Stomach (tissue), 9 donors: ENCODE results near the gene KCNQ1. TPM values are rescaled to one million over a fixed set of nuclear protein-coding genes. Genes with fewer than 3 reads are reported as not detected.
A peak's percentile ranks its signal among the peaks of the same experiment; 100 is the strongest.

Experiments
- DNase-seq, 2 donors: peaks; one replicate each; pipeline versions ENCODE4 v3.0.0 to v3.0.0-alpha.2; 2013 to 2019
- H3K27ac ChIP-seq, 5 donors: fragments of 200-600 bp in 4 of 5; sonication (generic) in 4 of 5; one replicate each; pipeline ENCODE4 v1.5.1; 2013 to 2019; ENCODE audit warnings: mild to moderate bottlenecking in 1 of 5, moderate library complexity in 1 of 5
- H3K27me3 ChIP-seq, 3 donors: fragments of 200-600 bp; sonication (generic); one replicate each; pipeline ENCODE4 v1.5.1; 2017 to 2019; ENCODE audit warnings: mixed run types in 1 of 3
- H3K36me3 ChIP-seq, 4 donors: fragments of 200-600 bp; sonication (generic); 1 replicate in 3 of 4; 2 replicates in 1 of 4; pipeline ENCODE4 v1.5.1; 2016 to 2019
- H3K4me1 ChIP-seq, 4 donors: fragments of 200-600 bp; sonication (generic); one replicate each; pipeline ENCODE4 v1.5.1; 2016 to 2019
- H3K4me3 ChIP-seq, 4 donors: fragments of 200-600 bp; sonication (generic) in 3 of 4; one replicate each; pipeline ENCODE4 v1.5.1; 2016 to 2019; ENCODE audit warnings: mild to moderate bottlenecking in 1 of 4
- H3K9me3 ChIP-seq, 4 donors: fragments of 200-600 bp; sonication (generic); one replicate each; pipeline ENCODE4 v1.5.1; 2016 to 2019
- CTCF ChIP-seq, 7 experiments: fragments of 450-650 bp in 4 of 7; fragments of 200-600 bp in 3 of 7; sonication (generic) in 3 of 7; IDR thresholded peaks; one replicate each; pipeline ENCODE4 v1.5.1; 2016 to 2019; ENCODE audit warnings: antibody characterized with exemption in 7 of 7, control low read depth in 2 of 7, mild to moderate bottlenecking in 1 of 7
- EP300 ChIP-seq: sonication (generic); formaldehyde crosslinking; IDR thresholded peaks from one replicate; pipeline ENCODE4 v1.6.1; 2017; ENCODE audit warnings: antibody characterized with exemption
- POLR2A ChIP-seq, 4 donors: fragments of 450-650 bp; IDR thresholded peaks; one replicate each; pipeline ENCODE4 v1.6.1; 2016; ENCODE audit warnings: antibody characterized with exemption in 4 of 4, control low read depth in 2 of 4, mild to moderate bottlenecking in 1 of 4, moderate library complexity in 1 of 4
- POLR2AphosphoS5 ChIP-seq, 3 donors: sonication (generic); formaldehyde crosslinking; IDR thresholded peaks; one replicate each; pipeline ENCODE4 v1.6.1; 2016; ENCODE audit warnings: antibody characterized with exemption in 3 of 3
- WGBS, 5 donors: extraction: QIAGEN DNeasy Blood & Tissue Kit in 3 of 5; methylation state at CpG; one replicate each; pipeline versions ENCODE4 v1.1.5 to v1.1.7; 2013 to 2018; 5-methylcytosine and 5-hydroxymethylcytosine counted together
- intact Hi-C: fragments of 100-400 bp; cut with DNase I; formaldehyde crosslinking; loops from one replicate; pipeline ENCODE4 v1.15.1; 2023; ENCODE audit warnings: low total_unique reads
- polyA plus RNA-seq, 3 donors: library from polyadenylated mRNA; stranded (reverse); fragments of 200-250 nt; gene quantifications; one replicate each; pipeline ENCODE4 v1.2.3, GENCODE V29; 2013
- total RNA-seq, 5 donors: library from RNA; depleted of rRNA; stranded (reverse); fragments of >200 nt; gene quantifications; one replicate each; pipeline versions ENCODE4 v1.1.0 to v1.2.3, GENCODE V29; 2014 to 2016
- donor health status: healthy with polysubstance abuse.
- donor health status: Bipolar disorder and iron deficiency.
- donor health status: healthy.

KCNQ1 gene
- total and polyA plus RNA-seq, 8 donors, result 12.1 to 155 (median 49.0) TPM

- Histone ChIP-seq H3K27me3 (no peaks in the 10 kb centered on the region), H3K27ac (no peak overlapping the region), H3K4me3 (no peak overlapping the region), H3K9me3 (no peaks in the 10 kb centered on the region), H3K4me1 (peaks cover 14 to 40% (median 32%) of the 10 kb centered on the region in 4 donors), H3K36me3 (no peaks in the 10 kb centered on the region)
- intact Hi-C loops, result no loop called here
- no peak for DNase-seq
- TF ChIP-seq CTCF (IDR thresholded peaks at IDR 0.05), result no peak
- no peak for TF ChIP-seq POLR2A (IDR thresholded peaks at IDR 0.05)
- TF ChIP-seq EP300, result no peak
- 86 to 96% (median 90%) methylated on average over 4 to 7 of the region's 7 CpGs for WGBS, 5 donors
These were observed 292.4 kb downstream of the KCNQ1 start for GRCh38 chr11:2737226-2737590.

GRCh38 chr11:2737866-2738265, 293.1 kb downstream of the KCNQ1 start:
- peak in 1 of 2 donors; percentile 79 for DNase-seq
- WGBS, 5 donors, result 62 to 77% (median 71%) methylated on average over 5 of the region's 5 CpGs
- TF ChIP-seq CTCF (IDR thresholded peaks at IDR 0.05) (no peak), EP300 (no peak), POLR2AphosphoS5 (IDR thresholded peaks at IDR 0.05) (no peak), POLR2A (IDR thresholded peaks at IDR 0.05) (no peak)

GRCh38 chr11:2738551-2739431, 294.0 kb downstream of the KCNQ1 start:
- Histone ChIP-seq H3K36me3 (no peaks in the 10 kb centered on the region), H3K27ac (no peak overlapping the region), H3K27me3 (no peaks in the 10 kb centered on the region), H3K9me3 (no peaks in the 10 kb centered on the region), H3K4me3 (no peak overlapping the region), H3K4me1 (peaks cover 14 to 44% (median 33%) of the 10 kb centered on the region in 4 donors)
- WGBS, 5 donors, result 89 to 96% (median 91%) methylated on average over 5 to 14 of the region's 14 CpGs
- no peak for DNase-seq
- TF ChIP-seq POLR2AphosphoS5 (IDR thresholded peaks at IDR 0.05) (no peak), POLR2A (IDR thresholded peaks at IDR 0.05) (no peak), EP300 (no peak), CTCF (IDR thresholded peaks at IDR 0.05) (no peak)
- intact Hi-C loops, result no loop called here

More at GRCh38 chr11:2737866-2738265, 293.1 kb downstream of the KCNQ1 start:
- Histone ChIP-seq H3K27me3 (no peaks in the 10 kb centered on the region), H3K9me3 (no peaks in the 10 kb centered on the region), H3K4me3 (no peak overlapping the region), H3K27ac (no peak overlapping the region), H3K36me3 (no peaks in the 10 kb centered on the region), H3K4me1 (peaks cover 14 to 44% (median 33%) of the 10 kb centered on the region in 4 donors)
- intact Hi-C loops, result no loop called here

GRCh38 chr11:2739531-2740274, 294.9 kb downstream of the KCNQ1 start:
- Histone ChIP-seq H3K27ac (no peak overlapping the region), H3K4me1 (peaks cover 14 to 44% (median 33%) of the 10 kb centered on the region in 4 donors), H3K9me3 (no peaks in the 10 kb centered on the region), H3K4me3 (no peak overlapping the region), H3K36me3 (no peaks in the 10 kb centered on the region), H3K27me3 (no peaks in the 10 kb centered on the region)
- no peak for TF ChIP-seq POLR2A (IDR thresholded peaks at IDR 0.05)
- no peak for TF ChIP-seq EP300
- TF ChIP-seq POLR2AphosphoS5 (IDR thresholded peaks at IDR 0.05), result no peak
- TF ChIP-seq CTCF (IDR thresholded peaks at IDR 0.05), result no peak
- intact Hi-C loops, result no loop called here
- 57 to 73% (median 61%) methylated on average over 12 to 18 of the region's 18 CpGs for WGBS, 5 donors
- no peak for DNase-seq
